Activated naive CD4-positive, alpha-beta T cell treated with anti-CD3 and anti-CD28 coated beads for 36 hours (primary cell): ENCODE results near the gene SCUBE1. TPM values are rescaled to one million over a fixed set of nuclear protein-coding genes. Genes with fewer than 3 reads are reported as not detected.

Experiments
- CTCF ChIA-PET: fragments of 350-600 bp; sonication (Branson Sonifier 250); formaldehyde crosslinking; loops from one replicate; lab custom pipeline; 2021; ENCODE audit warnings: antibody characterized with exemption; lab: Charles Lee
- DNase-seq: peaks from one replicate; pipeline ENCODE4 v3.0.0-alpha.2; 2020
- H3K27ac Mint-ChIP-seq: one replicate; pipeline ENCODE4 v1.8.0; 2021; ENCODE audit warnings: mild to moderate bottlenecking, mixed read lengths
- H3K27me3 Mint-ChIP-seq: one replicate; pipeline ENCODE4 v1.8.0; 2021; ENCODE audit warnings: low read depth, mixed read lengths
- H3K36me3 Mint-ChIP-seq: one replicate; pipeline ENCODE4 v1.8.0; 2021; ENCODE audit warnings: low read depth, mixed read lengths
- H3K4me1 Mint-ChIP-seq: one replicate; pipeline ENCODE4 v1.8.0; 2021; ENCODE audit warnings: low read depth, mixed read lengths
- H3K4me3 Mint-ChIP-seq: one replicate; pipeline ENCODE4 v1.8.0; 2021; ENCODE audit warnings: mild to moderate bottlenecking, moderate library complexity, mixed read lengths
- H3K9me3 Mint-ChIP-seq: one replicate; pipeline ENCODE4 v1.8.0; 2021; ENCODE audit warnings: mixed read lengths
- intact Hi-C: fragments of 100-400 bp; cut with micrococcal nuclease; formaldehyde crosslinking; loops from one replicate; pipeline ENCODE4 v1.15.1; 2023
- total RNA-seq, 2 experiments: library from RNA; stranded (reverse); gene quantifications; one replicate each; pipeline ENCODE4 v1.2.3, GENCODE V29; 2021

Gene SCUBE1
- total RNA-seq, 2 experiments from 2014 or later: not detected

- DNase-seq: no peak
- Mint-ChIP-seq H3K4me1 (peaks cover 8% of the 10 kb centered on the region), H3K27me3 (no peaks in the 10 kb centered on the region), H3K4me3 (no peak overlapping the region), H3K9me3 (no peaks in the 10 kb centered on the region), H3K36me3 (no peaks in the 10 kb centered on the region), H3K27ac (no peak overlapping the region)
- intact Hi-C loops: no loop called here
- CTCF ChIA-PET: no interaction called here
Observed at GRCh38 chr22:43208703-43209522, 134.3 kb downstream of the SCUBE1 start.

GRCh38 chr22:43207849-43208702 lies 135.1 kb downstream of the SCUBE1 start:
- intact Hi-C loops: no loop called here
- CTCF ChIA-PET: no interaction called here
- no peak overlapping the region for H3K4me3 Mint-ChIP-seq
- peaks cover 8% of the 10 kb centered on the region for H3K4me1 Mint-ChIP-seq
- DNase-seq: no peak
- H3K27me3 Mint-ChIP-seq: no peaks in the 10 kb centered on the region
- no peaks in the 10 kb centered on the region for H3K9me3 Mint-ChIP-seq
- H3K36me3 Mint-ChIP-seq: no peaks in the 10 kb centered on the region
- no peak overlapping the region for H3K27ac Mint-ChIP-seq

- Mint-ChIP-seq H3K27me3 (no peaks in the 10 kb centered on the region), H3K4me1 (peaks cover 8% of the 10 kb centered on the region), H3K27ac (no peak overlapping the region), H3K36me3 (no peaks in the 10 kb centered on the region), H3K4me3 (no peak overlapping the region), H3K9me3 (no peaks in the 10 kb centered on the region)
- DNase-seq: no peak
- CTCF ChIA-PET: no interaction called here
- intact Hi-C loops: no loop called here
Observed at GRCh38 chr22:43207386-43207785, 135.8 kb downstream of the SCUBE1 start.

- peaks cover 8% of the 10 kb centered on the region for H3K4me1 Mint-ChIP-seq
- no peaks in the 10 kb centered on the region for H3K9me3 Mint-ChIP-seq
- no peak overlapping the region for H3K4me3 Mint-ChIP-seq
- CTCF ChIA-PET: no interaction called here
- DNase-seq: no peak
- intact Hi-C loops: no loop called here
- H3K27ac Mint-ChIP-seq: no peak overlapping the region
- H3K27me3 Mint-ChIP-seq: no peaks in the 10 kb centered on the region
- H3K36me3 Mint-ChIP-seq: no peaks in the 10 kb centered on the region
Observed at GRCh38 chr22:43206509-43207161, 136.5 kb downstream of the SCUBE1 start.

- intact Hi-C loops: no loop called here
- Mint-ChIP-seq H3K9me3 (no peaks in the 10 kb centered on the region), H3K36me3 (no peaks in the 10 kb centered on the region), H3K4me3 (no peak overlapping the region), H3K4me1 (peaks cover 8% of the 10 kb centered on the region), H3K27ac (no peak overlapping the region), H3K27me3 (no peaks in the 10 kb centered on the region)
- CTCF ChIA-PET: no interaction called here
- no peak for DNase-seq
Observed at GRCh38 chr22:43205748-43206508, 137.2 kb downstream of the SCUBE1 start.

- Mint-ChIP-seq H3K27ac (no peak overlapping the region), H3K36me3 (no peaks in the 10 kb centered on the region), H3K4me3 (no peak overlapping the region), H3K9me3 (no peaks in the 10 kb centered on the region), H3K4me1 (peaks cover 8% of the 10 kb centered on the region), H3K27me3 (no peaks in the 10 kb centered on the region)
- DNase-seq: no peak
- CTCF ChIA-PET: no interaction called here
- intact Hi-C loops: no loop called here
Observed at GRCh38 chr22:43205261-43205691, 137.9 kb downstream of the SCUBE1 start.

GRCh38 chr22:43203471-43203981 lies 139.6 kb downstream of the SCUBE1 start:
- Mint-ChIP-seq H3K36me3 (no peaks in the 10 kb centered on the region), H3K27ac (no peak overlapping the region), H3K4me1 (peaks cover 8% of the 10 kb centered on the region), H3K4me3 (no peak overlapping the region), H3K9me3 (no peaks in the 10 kb centered on the region), H3K27me3 (no peaks in the 10 kb centered on the region)
- no peak for DNase-seq
- intact Hi-C loops: no loop called here
- CTCF ChIA-PET: interaction anchor here (0.7 kb wide), 1 partner anchor 65 kb away, joined by 3 read pairs; no protein-coding TSS in a partner anchor

GRCh38 chr22:43202756-43203410 lies 140.3 kb downstream of the SCUBE1 start:
- CTCF ChIA-PET: interaction anchor here (0.6 to 0.7 kb wide), 2 partner anchors 11 to 64 kb away, joined by 3 read pairs; no protein-coding TSS in a partner anchor
- Mint-ChIP-seq H3K9me3 (no peaks in the 10 kb centered on the region), H3K4me1 (peaks cover 8% of the 10 kb centered on the region), H3K4me3 (no peak overlapping the region), H3K27ac (no peak overlapping the region), H3K27me3 (no peaks in the 10 kb centered on the region), H3K36me3 (no peaks in the 10 kb centered on the region)
- DNase-seq: no peak
- intact Hi-C loops: no loop called here

- Mint-ChIP-seq H3K4me3 (no peak overlapping the region), H3K4me1 (peaks cover 6% of the 10 kb centered on the region), H3K27me3 (no peaks in the 10 kb centered on the region), H3K9me3 (no peaks in the 10 kb centered on the region), H3K36me3 (no peaks in the 10 kb centered on the region), H3K27ac (no peak overlapping the region)
- intact Hi-C loops: no loop called here
- no peak for DNase-seq
- CTCF ChIA-PET: interaction anchor here (0.6 kb wide), 1 partner anchor 192 kb away, joined by 3 read pairs; no protein-coding TSS in a partner anchor
Observed at GRCh38 chr22:43202326-43202725, 140.8 kb downstream of the SCUBE1 start.

GRCh38 chr22:43201486-43202219 lies 141.5 kb downstream of the SCUBE1 start:
- Mint-ChIP-seq H3K9me3 (no peaks in the 10 kb centered on the region), H3K27me3 (no peaks in the 10 kb centered on the region), H3K4me3 (no peak overlapping the region), H3K36me3 (no peaks in the 10 kb centered on the region), H3K4me1 (peaks cover 5% of the 10 kb centered on the region), H3K27ac (no peak overlapping the region)
- CTCF ChIA-PET: interaction anchor here (0.6 kb wide), 2 partner anchors 192 to 202 kb away, joined by 3 to 4 read pairs; no protein-coding TSS in a partner anchor
- intact Hi-C loops: no loop called here
- no peak for DNase-seq

GRCh38 chr22:43200555-43200954 lies 142.6 kb downstream of the SCUBE1 start:
- Mint-ChIP-seq H3K4me3 (no peak overlapping the region), H3K4me1 (no peaks in the 10 kb centered on the region), H3K36me3 (no peaks in the 10 kb centered on the region), H3K27me3 (no peaks in the 10 kb centered on the region), H3K9me3 (no peaks in the 10 kb centered on the region), H3K27ac (no peak overlapping the region)
- CTCF ChIA-PET: no interaction called here
- intact Hi-C loops: no loop called here
- DNase-seq: no peak
